HepG2 (cell line): ENCODE results near the gene TPBGL. TPM values are rescaled to one million over a fixed set of nuclear protein-coding genes. Genes with fewer than 3 reads are reported as not detected.

Experiments
- ADNP ChIP-seq: sonication (generic); formaldehyde crosslinking; IDR thresholded peaks from 2 replicates; pipeline ENCODE4 v1.4.0; 2020; ENCODE audit warnings: missing genetic modification reagents
- AKAP8 ChIP-seq: sonication (generic); formaldehyde crosslinking; IDR thresholded peaks from 2 replicates; pipeline ENCODE4 v1.5.1; 2020; ENCODE audit warnings: mild to moderate bottlenecking, missing genetic modification reagents
- ARHGAP35 ChIP-seq: sonication (generic); formaldehyde crosslinking; IDR thresholded peaks from 2 replicates; pipeline ENCODE4 v1.9.0; 2022; ENCODE audit warnings: mild to moderate bottlenecking, inconsistent platforms, moderate library complexity, missing genetic modification reagents, borderline replicate concordance
- BRCA1 ChIP-seq: sonication (generic); formaldehyde crosslinking; IDR thresholded peaks from 2 replicates; pipeline ENCODE4 v1.4.0; 2020; ENCODE audit warnings: missing genetic modification reagents
- CBX1 ChIP-seq: IDR thresholded peaks from one replicate; pipeline ENCODE4 v1.6.1; 2016; ENCODE audit warnings: antibody characterized with exemption, low read depth
- FOXK2 ChIP-seq: fragments of 450-650 bp; IDR thresholded peaks from 2 replicates; pipeline ENCODE4 v1.6.1; 2016
- HMG20A ChIP-seq: IDR thresholded peaks from 2 replicates; pipeline ENCODE4 v1.6.1; 2016; ENCODE audit warnings: borderline replicate concordance
- KAT7 ChIP-seq: IDR thresholded peaks from 2 replicates; pipeline ENCODE4 v1.6.1; 2018; ENCODE audit warnings: borderline replicate concordance, missing compliant biosample characterization
- KDM4B ChIP-seq: sonication (generic); formaldehyde crosslinking; IDR thresholded peaks from 2 replicates; pipeline ENCODE4 v1.4.0; 2020; ENCODE audit warnings: missing genetic modification reagents
- MIER2 ChIP-seq: IDR thresholded peaks from 2 replicates; pipeline ENCODE4 v1.6.1; 2016; ENCODE audit warnings: missing biosample characterization, missing genetic modification reagents
- PRMT3 ChIP-seq: sonication (generic); formaldehyde crosslinking; IDR thresholded peaks from 2 replicates; pipeline ENCODE4 v1.8.1; 2022; ENCODE audit warnings: low read depth, mild to moderate bottlenecking, moderate library complexity, missing genetic modification reagents, borderline replicate concordance
- RXRB ChIP-seq: IDR thresholded peaks from 2 replicates; pipeline ENCODE4 v1.6.1; 2016; ENCODE audit warnings: borderline replicate concordance, missing genetic modification reagents, missing compliant biosample characterization
- SUZ12 ChIP-seq: fragments of 150-350 bp; IDR thresholded peaks from 2 replicates; pipeline ENCODE4 v1.6.1; 2014; ENCODE audit warnings: low read depth, low read length
- YY1 ChIP-seq: IDR thresholded peaks from 2 replicates; pipeline ENCODE4 v1.6.1; 2011; ENCODE audit warnings: low read length, low read depth, moderate library complexity, mild to moderate bottlenecking; ENCODE audit not compliant: insufficient read depth, insufficient replicate concordance
- ZFP90 ChIP-seq: sonication (generic); formaldehyde crosslinking; IDR thresholded peaks from 2 replicates; pipeline ENCODE4 v1.8.0; 2022; ENCODE audit warnings: missing genetic modification reagents, mild to moderate bottlenecking, inconsistent platforms, borderline replicate concordance
- ZNF644 ChIP-seq: IDR thresholded peaks from 2 replicates; pipeline ENCODE4 v1.6.1; 2016; ENCODE audit warnings: low read depth
- ZNF782 ChIP-seq: sonication (generic); formaldehyde crosslinking; IDR thresholded peaks from 2 replicates; pipeline ENCODE4 v1.4.0; 2020; ENCODE audit warnings: missing genetic modification reagents, mild to moderate bottlenecking, borderline replicate concordance
- polyA plus RNA-seq, 8 experiments: library from polyadenylated mRNA; depleted of rRNA in 3 of 8; stranded (reverse) in 7 of 8; unstranded in 1 of 8; fragments of >200 nt; fragmentation: Illumina TruSeq in 4 of 8; extraction: Trizol in 4 of 8; gene quantifications; 2 replicates each; pipeline versions ENCODE4 v1.2.1 to v1.2.3, GENCODE V29; 2011 to 2016; ENCODE audit warnings: low read depth in 4 of 8, missing spikeins in 1 of 8, mixed read lengths in 1 of 8; ENCODE audit not compliant: insufficient read depth in 1 of 8
- total RNA-seq, 5 experiments: library from RNA; depleted of rRNA; stranded (reverse); fragments of >200 nt; fragmentation: Illumina TruSeq; extraction: Trizol; gene quantifications; 2 replicates each; pipeline ENCODE4 v1.2.3, GENCODE V29; 2016; ENCODE audit warnings: low read depth in 1 of 5
- TF ChIP-seq, protein P1 (sequence below): sonication (generic); formaldehyde crosslinking; conservative IDR thresholded peaks from 2 replicates; pipeline ENCODE4 v1.4.0; 2020; ENCODE audit warnings: mild to moderate bottlenecking, missing genetic modification reagents, moderate library complexity
- TF ChIP-seq, protein P2 (sequence below): sonication (generic); formaldehyde crosslinking; IDR thresholded peaks from 2 replicates; pipeline ENCODE4 v1.5.0; 2020; ENCODE audit warnings: missing genetic modification reagents, mild to moderate bottlenecking, borderline replicate concordance
- TF ChIP-seq, protein P3 (sequence below): IDR thresholded peaks from 2 replicates; pipeline ENCODE4 v1.6.1; 2016
- TF ChIP-seq, protein P4 (sequence below): sonication (generic); formaldehyde crosslinking; IDR thresholded peaks from 2 replicates; pipeline ENCODE4 v1.8.1; 2023; ENCODE audit warnings: missing genetic modification reagents, inconsistent platforms, borderline replicate concordance
- TF ChIP-seq, protein P5 (sequence below): IDR thresholded peaks from 2 replicates; pipeline ENCODE4 v1.6.1; 2016; ENCODE audit warnings: control low read depth
- TF ChIP-seq, protein P6 (sequence below): sonication (generic); formaldehyde crosslinking; IDR thresholded peaks from 2 replicates; pipeline ENCODE4 v1.5.0; 2020; ENCODE audit warnings: missing genetic modification reagents
- TF ChIP-seq, protein P7 (sequence below): IDR thresholded peaks from 2 replicates; pipeline ENCODE4 v1.6.1; 2016; ENCODE audit warnings: low read depth, borderline replicate concordance

Gene TPBGL
- total and polyA plus RNA-seq, 2 of the 13 experiments (the other 11 are each of a cell fraction or from before 2014, with no cell fraction given), result not detected

DNA sequence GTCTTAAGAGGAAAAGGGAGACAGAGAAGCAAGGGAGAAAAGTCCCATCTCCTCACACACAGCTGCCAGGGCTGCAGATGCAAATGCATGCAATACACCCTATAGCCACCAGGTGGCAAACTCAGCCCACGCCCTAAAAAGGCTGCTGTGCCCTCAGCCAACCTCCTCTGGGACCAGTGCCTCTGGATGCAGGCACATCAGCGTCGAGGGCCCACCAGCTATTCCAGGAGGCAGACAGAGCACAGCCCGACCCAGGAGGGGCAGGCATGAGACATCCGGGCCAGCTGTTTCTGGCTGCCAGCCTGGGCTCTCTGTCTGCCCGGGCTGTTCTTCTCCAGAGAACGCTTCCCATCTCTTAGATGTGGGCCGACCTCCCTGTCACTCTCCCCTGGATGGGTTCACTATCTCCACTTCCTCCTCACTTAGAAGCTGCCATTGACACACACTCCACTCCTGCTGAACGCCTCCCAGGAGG lies 39.7 kb downstream of the TPBGL start (continued):
- TF ChIP-seq, protein P1, sequence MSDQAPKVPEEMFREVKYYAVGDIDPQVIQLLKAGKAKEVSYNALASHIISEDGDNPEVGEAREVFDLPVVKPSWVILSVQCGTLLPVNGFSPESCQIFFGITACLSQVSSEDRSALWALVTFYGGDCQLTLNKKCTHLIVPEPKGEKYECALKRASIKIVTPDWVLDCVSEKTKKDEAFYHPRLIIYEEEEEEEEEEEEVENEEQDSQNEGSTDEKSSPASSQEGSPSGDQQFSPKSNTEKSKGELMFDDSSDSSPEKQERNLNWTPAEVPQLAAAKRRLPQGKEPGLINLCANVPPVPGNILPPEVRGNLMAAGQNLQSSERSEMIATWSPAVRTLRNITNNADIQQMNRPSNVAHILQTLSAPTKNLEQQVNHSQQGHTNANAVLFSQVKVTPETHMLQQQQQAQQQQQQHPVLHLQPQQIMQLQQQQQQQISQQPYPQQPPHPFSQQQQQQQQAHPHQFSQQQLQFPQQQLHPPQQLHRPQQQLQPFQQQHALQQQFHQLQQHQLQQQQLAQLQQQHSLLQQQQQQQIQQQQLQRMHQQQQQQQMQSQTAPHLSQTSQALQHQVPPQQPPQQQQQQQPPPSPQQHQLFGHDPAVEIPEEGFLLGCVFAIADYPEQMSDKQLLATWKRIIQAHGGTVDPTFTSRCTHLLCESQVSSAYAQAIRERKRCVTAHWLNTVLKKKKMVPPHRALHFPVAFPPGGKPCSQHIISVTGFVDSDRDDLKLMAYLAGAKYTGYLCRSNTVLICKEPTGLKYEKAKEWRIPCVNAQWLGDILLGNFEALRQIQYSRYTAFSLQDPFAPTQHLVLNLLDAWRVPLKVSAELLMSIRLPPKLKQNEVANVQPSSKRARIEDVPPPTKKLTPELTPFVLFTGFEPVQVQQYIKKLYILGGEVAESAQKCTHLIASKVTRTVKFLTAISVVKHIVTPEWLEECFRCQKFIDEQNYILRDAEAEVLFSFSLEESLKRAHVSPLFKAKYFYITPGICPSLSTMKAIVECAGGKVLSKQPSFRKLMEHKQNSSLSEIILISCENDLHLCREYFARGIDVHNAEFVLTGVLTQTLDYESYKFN (CRISPR knock-in tag), result no peak
- TF ChIP-seq KDM4B (CRISPR knock-in tag) (no peak), ZNF644 (CRISPR knock-in tag) (no peak), MIER2 (CRISPR knock-in tag) (0 out of 2 replicates have a peak, but pooled peaks have one; percentile 44), AKAP8 (no peak), YY1 (no peak), HMG20A (no peak), CBX1 (no peak), ADNP (CRISPR knock-in tag) (no peak), ARHGAP35 (CRISPR knock-in tag) (no peak), ZFP90 (CRISPR knock-in tag) (no peak), ZNF782 (no peak), BRCA1 (CRISPR knock-in tag) (no peak), RXRB (CRISPR knock-in tag) (peak; percentile 67), KAT7 (CRISPR knock-in tag) (no peak), PRMT3 (CRISPR knock-in tag) (no peak), SUZ12 (no peak), FOXK2 (no peak)
- TF ChIP-seq, protein P2, sequence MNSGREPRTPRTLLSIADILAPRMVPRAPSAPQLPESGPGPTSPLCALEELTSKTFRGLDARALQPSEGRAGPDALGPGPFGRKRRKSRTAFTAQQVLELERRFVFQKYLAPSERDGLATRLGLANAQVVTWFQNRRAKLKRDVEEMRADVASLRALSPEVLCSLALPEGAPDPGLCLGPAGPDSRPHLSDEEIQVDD (CRISPR knock-in tag), result no peak
- TF ChIP-seq, protein P3, sequence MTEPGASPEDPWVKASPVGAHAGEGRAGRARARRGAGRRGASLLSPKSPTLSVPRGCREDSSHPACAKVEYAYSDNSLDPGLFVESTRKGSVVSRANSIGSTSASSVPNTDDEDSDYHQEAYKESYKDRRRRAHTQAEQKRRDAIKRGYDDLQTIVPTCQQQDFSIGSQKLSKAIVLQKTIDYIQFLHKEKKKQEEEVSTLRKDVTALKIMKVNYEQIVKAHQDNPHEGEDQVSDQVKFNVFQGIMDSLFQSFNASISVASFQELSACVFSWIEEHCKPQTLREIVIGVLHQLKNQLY (CRISPR knock-in tag), result no peak
- TF ChIP-seq, protein P4, sequence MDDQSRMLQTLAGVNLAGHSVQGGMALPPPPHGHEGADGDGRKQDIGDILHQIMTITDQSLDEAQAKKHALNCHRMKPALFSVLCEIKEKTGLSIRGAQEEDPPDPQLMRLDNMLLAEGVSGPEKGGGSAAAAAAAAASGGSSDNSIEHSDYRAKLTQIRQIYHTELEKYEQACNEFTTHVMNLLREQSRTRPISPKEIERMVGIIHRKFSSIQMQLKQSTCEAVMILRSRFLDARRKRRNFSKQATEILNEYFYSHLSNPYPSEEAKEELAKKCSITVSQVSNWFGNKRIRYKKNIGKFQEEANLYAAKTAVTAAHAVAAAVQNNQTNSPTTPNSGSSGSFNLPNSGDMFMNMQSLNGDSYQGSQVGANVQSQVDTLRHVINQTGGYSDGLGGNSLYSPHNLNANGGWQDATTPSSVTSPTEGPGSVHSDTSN (CRISPR knock-in tag), result no peak
- TF ChIP-seq, protein P5, sequence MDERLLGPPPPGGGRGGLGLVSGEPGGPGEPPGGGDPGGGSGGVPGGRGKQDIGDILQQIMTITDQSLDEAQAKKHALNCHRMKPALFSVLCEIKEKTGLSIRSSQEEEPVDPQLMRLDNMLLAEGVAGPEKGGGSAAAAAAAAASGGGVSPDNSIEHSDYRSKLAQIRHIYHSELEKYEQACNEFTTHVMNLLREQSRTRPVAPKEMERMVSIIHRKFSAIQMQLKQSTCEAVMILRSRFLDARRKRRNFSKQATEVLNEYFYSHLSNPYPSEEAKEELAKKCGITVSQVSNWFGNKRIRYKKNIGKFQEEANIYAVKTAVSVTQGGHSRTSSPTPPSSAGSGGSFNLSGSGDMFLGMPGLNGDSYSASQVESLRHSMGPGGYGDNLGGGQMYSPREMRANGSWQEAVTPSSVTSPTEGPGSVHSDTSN, result no peak
- TF ChIP-seq, protein P6, sequence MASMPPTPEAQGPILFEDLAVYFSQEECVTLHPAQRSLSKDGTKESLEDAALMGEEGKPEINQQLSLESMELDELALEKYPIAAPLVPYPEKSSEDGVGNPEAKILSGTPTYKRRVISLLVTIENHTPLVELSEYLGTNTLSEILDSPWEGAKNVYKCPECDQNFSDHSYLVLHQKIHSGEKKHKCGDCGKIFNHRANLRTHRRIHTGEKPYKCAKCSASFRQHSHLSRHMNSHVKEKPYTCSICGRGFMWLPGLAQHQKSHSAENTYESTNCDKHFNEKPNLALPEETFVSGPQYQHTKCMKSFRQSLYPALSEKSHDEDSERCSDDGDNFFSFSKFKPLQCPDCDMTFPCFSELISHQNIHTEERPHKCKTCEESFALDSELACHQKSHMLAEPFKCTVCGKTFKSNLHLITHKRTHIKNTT (CRISPR knock-in tag), result no peak
- TF ChIP-seq, protein P7, sequence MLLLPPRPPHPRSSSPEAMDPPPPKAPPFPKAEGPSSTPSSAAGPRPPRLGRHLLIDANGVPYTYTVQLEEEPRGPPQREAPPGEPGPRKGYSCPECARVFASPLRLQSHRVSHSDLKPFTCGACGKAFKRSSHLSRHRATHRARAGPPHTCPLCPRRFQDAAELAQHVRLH (CRISPR knock-in tag), result no peak
